IPS-18c (cell line): ENCODE results near the gene TSPAN18.

Source experiments
- H3K4me3 ChIP-seq: 2 replicates; pipeline ENCODE4 v1.7.0; 2013; ENCODE audit warnings: low read depth, mild to moderate bottlenecking, low read length, moderate library complexity; ENCODE audit not compliant: insufficient read depth
- H3K9me3 ChIP-seq: one replicate; pipeline ENCODE4 v1.6.1; 2013; ENCODE audit warnings: mild to moderate bottlenecking, low read length, moderate library complexity; ENCODE audit not compliant: control insufficient read depth, insufficient read depth

Gene TSPAN18

DNA sequence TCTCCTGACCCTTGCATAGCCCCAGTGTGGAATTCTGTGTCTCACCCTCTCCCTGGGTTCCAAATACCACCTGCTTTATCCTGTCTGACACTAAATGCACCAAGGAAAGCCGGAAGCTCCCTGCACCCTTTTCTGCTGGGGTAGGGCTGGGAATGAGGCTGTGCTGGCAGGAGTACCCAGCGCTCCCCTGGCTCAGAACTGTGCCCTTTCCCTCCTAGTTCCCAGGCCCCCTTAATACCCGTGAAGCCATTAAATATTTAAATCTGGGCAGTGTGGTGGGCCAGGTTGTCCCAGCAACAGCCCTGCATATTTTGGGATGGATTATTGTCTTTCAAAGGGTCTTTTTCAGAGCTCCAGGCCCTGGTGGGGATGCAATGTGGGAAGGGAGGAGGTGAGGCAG is 160.9 kb downstream of the TSPAN18 start:
- peak overlapping the region; percentile 24; the same call in 1 of the 2 replicates for H3K4me3 ChIP-seq
- H3K9me3 ChIP-seq, result peaks cover 5% of the 10 kb centered on the region

DNA sequence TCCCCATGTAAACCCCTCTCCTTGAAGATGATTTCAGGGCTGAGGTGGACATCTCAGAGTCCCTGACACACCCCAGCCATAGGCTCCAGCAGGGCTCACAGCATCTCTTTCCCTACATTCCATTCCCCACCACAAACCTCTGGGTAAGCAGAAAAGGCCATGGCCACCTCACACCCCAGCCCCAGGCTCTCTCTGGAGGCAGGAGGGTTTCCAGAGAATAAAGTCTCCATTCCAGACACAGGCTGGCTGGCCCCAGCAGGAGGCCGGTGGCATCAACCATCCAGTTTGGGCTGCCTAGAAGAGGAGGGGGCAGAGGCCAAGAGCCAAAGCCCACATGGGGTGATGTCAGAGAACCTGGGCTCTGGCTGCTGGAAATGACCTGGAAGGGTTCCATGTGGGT is 162.5 kb downstream of the TSPAN18 start:
- Histone ChIP-seq H3K4me3 (no peak overlapping the region), H3K9me3 (peaks cover 5% of the 10 kb centered on the region)

DNA sequence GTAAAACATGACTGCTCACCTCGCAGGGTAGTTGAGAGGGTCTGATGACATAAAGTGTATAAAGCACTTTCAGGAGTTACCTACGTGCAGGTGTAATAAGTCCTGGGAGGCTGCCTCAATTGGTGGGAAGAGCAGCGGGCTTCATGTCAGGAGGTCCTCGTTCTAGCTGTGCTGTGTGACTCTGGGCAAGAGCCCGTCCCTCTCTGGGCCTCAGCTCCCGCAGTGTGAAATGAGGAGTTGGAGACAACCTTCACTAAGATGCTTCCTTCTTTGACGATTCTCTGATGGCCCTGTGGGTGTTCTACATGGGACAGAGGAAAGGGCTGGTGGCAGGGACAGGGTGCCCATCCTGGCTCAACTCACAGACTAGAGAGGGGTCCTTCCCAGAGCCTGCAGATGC is 166.1 kb downstream of the TSPAN18 start:
- H3K4me3 ChIP-seq, result no peak overlapping the region
- peaks cover 5% of the 10 kb centered on the region for H3K9me3 ChIP-seq

DNA sequence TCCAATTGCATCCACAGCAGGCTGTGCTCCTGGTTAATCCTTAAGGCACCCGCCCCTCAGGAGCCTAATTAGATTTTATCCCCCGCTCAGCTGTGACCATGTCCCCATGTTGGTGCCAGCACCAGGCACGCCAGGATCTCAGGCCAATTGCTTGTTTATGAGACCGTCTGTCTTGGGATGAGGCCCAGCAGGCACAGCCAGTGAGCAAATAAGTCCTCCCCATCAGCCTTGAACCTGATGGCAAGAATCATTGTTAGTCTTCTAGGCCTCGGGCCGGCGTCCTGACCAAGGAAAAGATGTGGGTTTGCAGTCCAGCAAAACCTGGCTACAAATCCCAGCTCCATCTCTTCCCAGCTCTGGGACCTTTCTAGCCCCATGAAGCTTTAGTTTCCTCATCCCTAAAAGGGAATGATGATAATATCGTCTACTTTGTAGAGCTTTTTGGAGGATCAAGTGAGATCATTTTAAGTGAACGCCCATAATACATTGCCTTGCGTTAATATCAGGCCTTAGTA is 166.6 kb downstream of the TSPAN18 start:
- H3K9me3 ChIP-seq, result peaks cover 5% of the 10 kb centered on the region
- no peak overlapping the region for H3K4me3 ChIP-seq

DNA sequence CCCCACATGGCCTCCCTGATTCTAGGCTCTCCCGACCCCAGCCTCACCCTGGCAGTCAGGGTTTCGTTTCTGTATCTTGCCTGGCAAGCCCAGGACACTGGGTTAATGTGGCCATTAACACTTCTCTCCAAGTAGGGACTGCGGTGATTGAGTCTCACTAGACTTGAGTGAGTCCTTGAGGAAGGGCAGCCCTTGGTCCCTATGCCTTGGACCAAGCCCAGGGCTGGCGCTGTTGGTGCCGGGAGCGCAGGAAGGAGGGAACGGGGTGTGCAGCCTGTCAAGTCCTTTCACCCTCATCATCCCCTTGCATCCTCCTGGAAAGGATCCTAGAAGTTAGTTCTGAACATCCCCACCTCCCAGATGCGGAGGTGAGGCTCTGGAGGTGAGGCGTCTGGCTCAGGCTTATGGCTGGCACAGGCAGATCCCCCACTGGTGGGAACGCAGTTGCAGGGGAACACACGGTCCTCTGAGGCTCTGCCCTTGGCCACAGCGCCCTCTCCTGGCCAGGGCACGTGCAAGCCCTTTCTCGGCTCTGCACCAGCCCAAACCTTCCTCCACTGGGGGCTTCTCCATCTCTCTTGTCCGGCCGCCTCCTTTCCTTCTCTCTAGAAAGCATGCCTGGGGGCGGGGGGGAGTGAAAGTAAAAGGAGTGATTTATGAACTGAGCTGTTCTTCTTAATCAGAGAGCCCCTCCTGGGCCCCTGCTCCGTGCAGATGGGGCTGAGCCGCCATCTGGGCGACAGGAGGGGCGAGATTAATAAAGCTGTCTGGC is 167.3 kb downstream of the TSPAN18 start:
- H3K9me3 ChIP-seq, result peaks cover 7% of the 10 kb centered on the region
- H3K4me3 ChIP-seq, result no peak overlapping the region

DNA sequence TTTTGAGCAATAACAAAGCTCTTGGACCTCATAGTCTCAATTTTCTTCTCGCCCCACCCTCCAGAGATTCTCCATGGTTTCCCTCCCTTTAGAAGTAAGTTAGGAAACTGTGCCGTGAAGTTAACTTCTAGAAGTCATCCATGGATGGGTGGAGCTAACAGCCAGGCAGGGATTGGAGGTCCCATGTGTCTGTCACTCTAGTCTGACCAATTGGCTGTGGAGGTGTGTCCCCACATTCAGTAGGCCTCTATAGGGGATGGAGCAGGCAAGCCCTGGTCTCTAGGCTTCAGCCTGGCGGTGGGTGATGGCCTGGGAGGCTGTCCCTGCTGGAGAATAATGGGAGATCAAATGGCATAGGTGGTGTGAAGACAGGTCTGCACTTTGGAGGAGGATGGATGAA is 173.2 kb downstream of the TSPAN18 start:
- peaks cover 5% of the 10 kb centered on the region for H3K9me3 ChIP-seq
- no peak overlapping the region for H3K4me3 ChIP-seq

DNA sequence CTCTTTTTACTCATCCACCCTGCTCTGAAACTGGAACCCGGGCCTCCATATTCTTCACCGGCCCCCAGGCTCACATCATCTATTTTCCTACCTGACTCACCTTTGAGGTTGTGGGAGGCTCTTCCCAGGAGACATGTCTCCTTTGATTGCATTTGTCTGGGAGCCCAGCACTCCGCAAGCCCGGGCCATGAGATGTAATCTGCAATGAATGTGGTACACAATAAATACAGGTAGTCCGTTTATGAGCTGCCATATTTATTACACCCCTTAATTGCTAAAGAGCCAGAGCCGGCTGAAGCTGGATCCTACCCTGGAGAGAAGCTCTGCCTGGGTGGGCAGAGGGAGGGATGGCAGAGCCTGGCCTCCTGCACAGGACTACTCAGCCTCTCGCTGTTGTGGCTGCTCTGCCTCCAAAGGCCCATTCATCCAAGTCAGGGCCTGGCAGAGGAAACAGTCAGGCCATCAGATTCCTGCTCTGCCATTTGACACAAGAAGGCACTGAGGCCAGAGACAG is 174.4 kb downstream of the TSPAN18 start:
- H3K9me3 ChIP-seq, result peaks cover 5% of the 10 kb centered on the region
- H3K4me3 ChIP-seq, result no peak overlapping the region

DNA sequence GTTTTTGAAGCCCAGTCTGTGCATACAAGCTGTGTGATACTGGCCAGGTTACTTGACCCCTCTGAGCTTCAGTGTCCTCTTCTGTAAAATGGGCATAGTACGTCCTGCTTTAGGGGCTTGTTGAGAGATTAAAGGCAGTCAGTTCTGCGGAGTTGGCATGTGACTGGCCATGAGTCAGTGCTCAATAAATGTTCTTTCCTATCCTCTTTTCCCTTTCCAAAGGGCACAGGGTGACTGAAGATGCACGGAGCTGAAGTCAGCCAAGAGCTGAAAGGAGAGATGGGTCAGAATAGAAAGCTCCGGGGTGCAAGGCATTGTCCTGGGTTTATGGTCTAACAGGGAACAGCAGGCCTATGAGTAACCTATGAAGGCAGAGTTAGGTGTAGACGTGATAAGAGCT is 175.0 kb downstream of the TSPAN18 start:
- Histone ChIP-seq H3K9me3 (peaks cover 5% of the 10 kb centered on the region), H3K4me3 (no peak overlapping the region)

DNA sequence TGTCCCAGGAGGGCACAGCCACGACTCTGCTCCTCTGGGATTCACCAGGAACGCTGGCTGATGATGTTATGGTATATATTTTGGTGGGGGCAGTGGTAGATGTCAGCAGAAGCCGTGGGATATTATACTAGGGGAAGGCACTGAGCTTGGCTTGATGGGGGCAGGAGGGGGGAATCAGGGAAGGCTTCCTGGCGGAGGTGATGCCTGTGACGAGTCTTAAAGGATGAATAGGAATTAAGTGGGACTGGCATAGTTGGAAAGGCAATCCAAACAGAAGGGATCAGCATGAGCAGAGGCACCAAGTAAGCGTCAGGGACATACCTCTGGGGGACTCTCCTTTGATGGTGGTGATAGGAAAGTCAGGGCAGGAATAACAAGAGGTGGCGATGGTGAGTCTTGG is 176.3 kb downstream of the TSPAN18 start:
- no peak overlapping the region for H3K4me3 ChIP-seq
- H3K9me3 ChIP-seq, result peaks cover 5% of the 10 kb centered on the region

DNA sequence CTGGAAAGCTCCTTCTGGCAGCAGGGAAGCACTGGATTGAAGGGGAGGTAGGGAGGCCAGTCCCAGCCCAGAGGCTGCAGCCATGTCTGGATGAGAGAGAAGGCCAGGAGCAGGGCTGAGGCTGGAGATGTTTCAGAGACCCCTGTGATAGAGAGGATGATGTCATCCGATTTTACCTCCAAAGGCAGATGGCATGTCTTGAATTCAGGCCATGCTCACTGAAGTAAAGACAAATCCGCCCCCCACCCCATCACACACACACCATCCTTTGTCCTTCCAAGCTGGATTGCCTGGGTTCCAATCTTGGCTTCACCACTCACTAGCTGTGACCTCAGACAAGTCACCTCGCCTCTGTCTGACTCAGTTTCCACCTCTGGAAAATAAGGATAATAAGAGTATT is 176.8 kb downstream of the TSPAN18 start:
- Histone ChIP-seq H3K9me3 (peaks cover 2% of the 10 kb centered on the region), H3K4me3 (no peak overlapping the region)

DNA sequence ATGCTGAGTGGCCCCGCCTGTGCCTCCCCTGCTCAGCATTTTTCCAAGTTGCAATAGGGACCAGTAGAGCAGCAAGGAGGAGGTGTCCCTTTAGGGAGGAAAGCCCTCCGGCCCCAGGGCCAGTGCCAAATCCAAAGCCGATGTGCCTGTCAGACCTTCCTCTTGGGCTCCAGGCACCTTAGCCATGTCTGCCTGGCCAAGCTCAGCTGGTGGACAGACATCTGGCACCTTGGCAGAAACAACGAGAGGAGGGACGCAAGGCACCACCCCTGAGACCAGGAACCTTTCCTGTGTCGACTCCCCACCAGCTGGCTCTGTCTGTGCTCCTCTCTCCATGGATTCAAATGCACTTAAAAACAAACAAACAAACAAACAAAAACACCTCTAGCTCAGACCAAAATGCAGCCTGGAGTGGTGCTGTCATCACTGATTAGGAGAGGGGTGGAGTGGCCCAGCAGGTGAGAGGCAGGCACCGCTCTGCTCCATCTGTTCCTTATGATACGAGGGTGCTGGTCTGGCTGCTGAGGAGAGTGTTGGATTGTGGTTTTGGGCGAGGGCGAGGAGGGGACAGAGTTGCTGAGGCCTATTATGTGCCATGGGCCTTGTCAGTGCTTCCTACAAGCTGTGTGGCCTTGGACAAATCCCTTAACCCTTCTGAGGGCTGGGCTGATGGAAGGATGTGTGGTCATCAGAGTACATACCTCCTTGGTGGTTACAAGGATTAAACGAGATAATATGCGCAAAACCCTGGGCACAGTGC is 177.7 kb downstream of the TSPAN18 start:
- Histone ChIP-seq H3K4me3 (no peak overlapping the region), H3K9me3 (no peaks in the 10 kb centered on the region)

DNA sequence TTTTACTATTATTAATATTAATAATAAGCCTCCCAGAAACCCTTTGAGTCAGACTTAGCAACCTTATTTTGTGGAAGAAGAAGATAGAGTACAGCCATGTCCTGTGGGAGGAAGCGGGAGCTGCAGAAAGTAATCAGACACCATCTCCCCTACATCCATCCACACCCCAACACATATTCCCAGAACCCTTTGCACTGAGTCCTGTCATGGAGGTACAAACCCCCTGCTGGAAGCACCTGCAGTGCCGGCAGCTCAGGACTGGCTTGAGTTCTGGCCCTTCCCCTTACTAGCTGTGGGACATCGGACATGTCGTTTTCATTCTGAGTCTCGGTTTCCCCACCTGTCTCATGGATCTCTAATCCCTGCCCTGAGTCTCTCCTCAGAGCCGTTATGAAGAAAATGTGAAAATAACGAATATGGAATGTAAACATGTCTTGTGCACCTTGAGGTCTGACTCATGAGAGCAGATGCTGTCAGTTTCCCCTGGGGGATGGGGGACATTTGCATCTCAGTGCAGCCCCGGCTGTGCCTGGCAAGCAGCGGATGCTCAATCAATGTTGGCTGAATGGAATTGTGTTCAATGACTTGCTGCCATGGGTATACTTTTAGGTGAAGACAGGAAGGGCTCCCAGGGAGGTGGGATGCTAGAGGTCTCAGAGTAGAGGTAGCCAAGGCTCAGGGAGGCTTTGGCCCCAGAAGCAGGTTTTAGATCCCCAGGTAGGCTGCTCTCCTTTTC is 178.5 kb downstream of the TSPAN18 start:
- no peaks in the 10 kb centered on the region for H3K9me3 ChIP-seq
- no peak overlapping the region for H3K4me3 ChIP-seq

DNA sequence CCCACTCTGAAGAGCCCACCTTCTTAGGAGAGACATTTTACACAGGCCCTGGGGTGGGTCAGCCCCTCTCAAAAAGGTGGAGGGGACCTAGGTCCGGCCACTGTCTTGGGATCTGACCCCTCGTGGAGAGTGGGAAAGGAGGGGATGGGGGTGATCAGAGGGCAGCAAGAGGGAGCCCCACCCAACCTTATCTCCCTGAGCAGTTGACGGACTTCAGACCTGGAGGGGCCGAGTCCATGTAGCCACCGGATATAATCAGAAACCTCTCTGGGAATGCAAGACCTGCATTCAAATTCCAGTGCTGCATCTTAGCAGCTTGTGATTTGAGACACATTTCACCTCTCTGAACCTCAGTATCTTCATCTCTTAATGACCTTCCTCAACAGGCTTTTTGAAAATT is 179.9 kb downstream of the TSPAN18 start:
- Histone ChIP-seq H3K9me3 (no peaks in the 10 kb centered on the region), H3K4me3 (no peak overlapping the region)

DNA sequence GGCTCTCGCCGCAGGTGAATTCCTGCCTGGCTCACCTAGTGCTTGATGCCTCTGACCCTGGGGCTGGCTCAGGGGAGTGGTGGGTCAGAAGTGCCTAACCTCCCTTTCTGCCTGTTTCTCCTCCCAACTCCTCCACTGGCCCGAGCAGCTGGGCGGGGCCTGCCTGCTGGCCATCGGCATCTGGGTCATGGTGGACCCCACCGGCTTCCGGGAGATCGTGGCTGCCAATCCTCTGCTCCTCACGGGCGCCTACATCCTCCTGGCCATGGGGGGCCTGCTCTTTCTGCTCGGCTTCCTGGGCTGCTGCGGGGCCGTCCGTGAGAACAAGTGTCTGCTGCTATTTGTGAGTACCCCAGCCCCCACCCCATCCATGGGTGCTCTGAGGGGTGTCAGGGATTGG is 182.8 kb downstream of the TSPAN18 start:
- Histone ChIP-seq H3K9me3 (no peaks in the 10 kb centered on the region), H3K4me3 (no peak overlapping the region; the same call in 1 of the 2 replicates)

DNA sequence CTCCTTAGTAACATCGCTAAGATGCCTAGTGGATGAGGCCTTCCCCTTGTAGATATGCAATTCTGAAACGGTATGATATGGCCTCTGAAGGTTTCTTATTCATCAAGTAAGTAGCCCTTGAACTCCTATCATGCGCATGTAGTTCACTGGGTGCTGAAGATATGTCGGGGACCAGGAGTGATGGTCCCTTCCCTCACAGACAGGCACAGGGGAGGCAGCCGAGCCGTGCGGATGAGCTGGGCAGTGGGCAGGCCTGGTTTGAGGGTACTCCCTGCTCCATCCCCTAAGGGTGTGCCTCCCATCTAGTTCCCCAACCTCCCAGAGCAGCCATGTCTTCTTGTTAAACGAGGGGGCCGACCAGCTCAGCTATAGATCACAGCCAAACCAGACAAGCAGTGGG is 183.8 kb downstream of the TSPAN18 start:
- Histone ChIP-seq H3K4me3 (no peak overlapping the region), H3K9me3 (no peaks in the 10 kb centered on the region)

DNA sequence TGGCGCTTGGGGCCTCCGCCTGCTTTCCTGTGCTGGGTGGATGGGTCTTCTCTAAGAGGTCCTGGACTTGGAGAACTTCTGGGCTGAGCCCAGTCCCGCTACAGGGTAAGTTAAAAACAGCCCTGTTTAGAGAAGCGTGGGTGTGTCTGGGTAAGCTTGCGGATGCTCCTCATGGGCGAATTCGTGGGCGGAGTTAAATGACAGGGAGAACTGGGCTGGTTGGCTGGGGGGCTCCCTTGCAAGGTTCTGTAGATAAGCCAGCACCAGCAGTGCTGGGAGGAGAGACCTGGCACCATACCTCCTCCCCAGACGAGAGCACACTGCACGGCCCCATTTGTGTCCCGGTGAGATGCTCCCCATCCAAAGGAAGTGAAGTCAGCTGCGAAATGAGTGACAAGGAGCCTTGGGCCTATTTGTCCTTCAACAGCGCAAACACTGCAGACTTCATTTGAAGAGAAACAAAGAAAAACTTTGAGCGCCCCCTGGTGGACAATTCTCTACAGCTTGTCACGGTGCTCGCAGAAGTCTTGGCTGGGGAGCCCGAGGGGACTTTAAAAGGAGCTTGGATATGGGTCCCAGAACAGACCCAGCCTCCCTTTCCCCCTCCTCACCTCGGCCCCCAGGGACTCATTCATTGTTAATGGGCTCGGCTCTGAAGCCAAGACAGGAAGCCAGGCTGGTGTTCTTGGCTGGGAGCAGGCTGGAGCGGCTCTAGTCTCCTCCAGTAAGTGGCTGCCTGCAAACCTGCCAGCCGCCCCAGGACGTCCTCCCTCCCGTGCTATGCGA is 184.5 kb downstream of the TSPAN18 start:
- Histone ChIP-seq H3K9me3 (no peaks in the 10 kb centered on the region), H3K4me3 (no peak overlapping the region)
